Gastrocnemius medialis (tissue), 4 donors: ENCODE results near the gene FOXD4L3. TPM values are rescaled to one million over a fixed set of nuclear protein-coding genes. Genes with fewer than 3 reads are reported as not detected.
"Not testable (repeated sequence)": the region's sequence is repeated elsewhere in the genome, so short reads cannot be mapped to it uniquely, and the experiment has no call there.

ENCODE experiments used
- ATAC-seq, 2 donors: fragments of 150-250 bp; one replicate each; pipeline ENCODE4 v1.9.1; 2016
- DNase-seq, 2 donors: peaks; one replicate each; pipeline ENCODE4 v3.0.0-alpha.2; 2019
- H3K27ac ChIP-seq, 4 donors: fragments of 200-600 bp; sonication (generic); 1 replicate in 1 of 4; 2 replicates in 3 of 4; pipeline ENCODE4 v1.5.1; 2016 to 2018; ENCODE audit warnings: mild to moderate bottlenecking in 2 of 4, moderate library complexity in 1 of 4
- H3K27me3 ChIP-seq, 3 donors: fragments of 200-600 bp; sonication (generic) in 2 of 3; 1 replicate in 1 of 3; 2 replicates in 2 of 3; pipeline versions ENCODE4 v1.5.1 to v1.6.0; 2016 to 2019; ENCODE audit warnings: mild to moderate bottlenecking in 1 of 3, moderate library complexity in 1 of 3
- H3K36me3 ChIP-seq, 2 donors: fragments of 200-600 bp; sonication (generic) in 1 of 2; one replicate each; pipeline ENCODE4 v1.5.1; 2017 to 2018
- H3K4me1 ChIP-seq, 2 donors: fragments of 200-600 bp; sonication (generic) in 1 of 2; one replicate each; pipeline ENCODE4 v1.5.1; 2016 to 2017; ENCODE audit warnings: mild to moderate bottlenecking in 2 of 2
- H3K4me3 ChIP-seq, 4 donors: fragments of 200-600 bp; sonication (generic) in 3 of 4; 1 replicate in 1 of 4; 2 replicates in 3 of 4; pipeline ENCODE4 v1.5.1; 2016 to 2019; ENCODE audit warnings: mild to moderate bottlenecking in 2 of 4
- H3K9me3 ChIP-seq, 3 donors: fragments of 200-600 bp; sonication (generic) in 2 of 3; 1 replicate in 1 of 3; 2 replicates in 2 of 3; pipeline ENCODE4 v1.5.1; 2016 to 2019
- in situ Hi-C, 4 donors: fragments of 200-750 bp; cut with MboI; loops; one replicate each; pipeline versions ENCODE4 v1.15.0 to v1.8.0; 2017; ENCODE audit warnings: low sequenced_read_pairs in 4 of 4
- intact Hi-C: fragments of 100-400 bp; cut with DNase I; formaldehyde crosslinking; loops from one replicate; pipeline ENCODE4 v1.15.1; 2023; ENCODE audit warnings: low total_unique reads
- total RNA-seq, 4 donors: library from RNA; depleted of rRNA; stranded (reverse); fragments of >200 nt; gene quantifications; one replicate each; pipeline versions ENCODE4 v1.1.0 to v1.2.3, GENCODE V29; 2016

FOXD4L3 gene
- total RNA-seq, 4 donors from 2014 or later, result not detected

DNA sequence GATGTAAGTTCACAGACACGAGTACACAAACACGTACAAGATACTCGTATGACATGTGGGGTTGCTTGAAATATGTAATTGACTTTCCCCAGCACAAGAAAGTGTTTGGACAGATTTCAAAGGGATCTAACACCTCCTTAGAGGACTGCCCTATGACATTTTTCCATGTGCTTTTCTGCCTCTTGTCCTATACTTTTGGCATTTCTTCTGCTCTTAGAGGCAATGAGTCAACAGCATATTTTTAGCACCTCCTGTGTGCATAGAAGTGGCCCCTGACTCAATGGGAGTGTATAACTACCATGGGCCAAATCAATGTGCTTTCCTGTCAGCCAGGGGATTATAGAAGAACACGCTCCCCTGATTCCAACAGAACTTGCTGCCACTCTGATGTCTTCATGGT is 49.0 kb downstream of the FOXD4L3 start:
- H3K4me3 ChIP-seq, H3K27me3 ChIP-seq, H3K27ac ChIP-seq, DNase-seq, H3K4me1 ChIP-seq, in situ Hi-C loops, H3K9me3 ChIP-seq, intact Hi-C loops, H3K36me3 ChIP-seq: not testable (repeated sequence)
- peak in 1 of 2 donors; percentile 34 for ATAC-seq

Other genes starting within 250 kb of the FOXD4L3 start
- 10 to 100 TPM in 1 of 4 donors, 1 to 10 TPM in 3; 5.7 to 17.4 (median 8.8) TPM for gene ZNG1C, start 60.9 kb upstream of the FOXD4L3 start, total RNA-seq
- 10 to 100 TPM; 13.3 to 44.0 (median 29.9) TPM for gene PGM5, start 53.7 kb downstream of the FOXD4L3 start, total RNA-seq
- not detected for gene TMEM252, start 238.0 kb downstream of the FOXD4L3 start, total RNA-seq